GM21737 (cell line): Measurements from ENCODE around the gene RALGPS1.

Experiments used
- ATAC-seq: cut with Tn5 transposase; IDR thresholded peaks from one replicate; pipeline ENCODE4 v1.9.1; 2021; ENCODE audit warnings: mild to moderate bottlenecking, moderate library complexity; ENCODE audit not compliant: unreplicated experiment

RALGPS1 gene

DNA sequence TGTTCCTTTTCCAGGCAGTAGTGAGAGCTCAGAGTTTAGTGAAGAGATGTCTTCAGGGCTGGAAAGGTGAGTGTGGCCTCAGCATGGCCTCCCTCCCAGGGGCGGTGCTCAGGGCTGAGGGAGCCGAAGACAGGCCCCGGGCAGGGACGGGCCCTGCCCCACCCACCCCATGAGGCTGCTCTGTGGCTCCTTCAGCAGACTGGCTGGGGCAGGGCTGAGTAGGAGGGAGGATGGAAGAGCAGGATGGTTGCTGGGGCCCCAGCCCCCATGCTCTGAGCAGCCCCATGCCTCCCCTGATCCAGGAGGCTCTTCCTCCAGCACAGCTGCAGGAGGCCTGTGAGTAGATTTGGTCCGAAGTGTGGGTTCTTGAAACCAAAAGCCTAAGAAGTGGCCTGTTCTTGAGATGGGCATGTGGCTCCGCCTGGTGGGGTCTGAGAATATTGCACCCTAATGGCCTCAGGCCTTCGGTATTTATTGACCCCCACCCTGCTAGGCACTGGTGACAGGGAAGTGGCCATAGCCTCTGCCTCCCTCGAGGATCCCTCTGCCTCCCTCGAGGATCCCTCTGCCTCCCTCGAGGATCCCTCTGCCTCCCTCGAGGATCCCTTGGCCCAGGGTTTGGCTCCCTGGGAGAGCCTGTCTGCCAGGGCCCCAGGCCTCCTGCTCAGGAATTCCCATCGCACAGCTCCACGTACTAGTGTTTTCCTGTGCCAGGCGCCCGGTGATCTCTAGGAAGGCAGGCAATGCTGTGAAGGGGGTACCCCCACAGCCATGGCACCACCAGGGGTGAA, 284.6 kb downstream of the RALGPS1 start:
- no peak for ATAC-seq

DNA sequence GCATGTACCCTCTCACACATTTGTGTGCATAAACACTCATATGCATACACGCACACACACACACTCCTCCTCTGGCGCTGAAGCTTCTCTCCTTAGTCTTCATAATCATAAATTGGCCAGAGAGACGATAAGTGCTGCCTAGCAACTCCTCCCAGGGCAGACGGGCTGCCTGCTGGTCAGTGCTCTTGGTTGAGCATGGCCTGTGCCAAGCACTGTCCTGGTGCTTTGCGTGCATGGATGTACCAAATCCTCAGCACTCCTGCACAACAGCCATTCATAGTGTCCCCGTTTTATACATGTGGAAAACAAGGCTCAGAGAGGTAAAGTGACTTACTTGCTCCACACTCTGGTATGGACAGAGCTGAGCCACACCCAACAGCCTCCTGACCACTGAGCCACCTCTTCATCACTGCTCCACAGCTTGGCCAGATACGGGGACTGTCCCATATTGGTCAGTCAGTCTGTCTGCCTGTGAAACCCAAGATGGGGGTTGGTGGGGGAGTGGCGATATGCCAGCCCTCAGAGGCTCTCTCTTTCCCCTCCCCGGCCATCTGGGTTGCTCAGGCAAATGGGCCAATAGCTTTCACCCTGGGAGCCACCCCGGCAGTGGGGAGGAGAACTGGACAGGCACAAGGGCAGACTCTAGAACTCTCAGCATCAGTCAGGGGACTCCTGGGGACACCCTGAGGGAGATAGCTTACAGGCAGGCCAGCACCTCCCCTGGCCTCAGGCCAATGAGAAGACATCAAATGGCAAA, 285.7 kb downstream of the RALGPS1 start:
- ATAC-seq = no peak

DNA sequence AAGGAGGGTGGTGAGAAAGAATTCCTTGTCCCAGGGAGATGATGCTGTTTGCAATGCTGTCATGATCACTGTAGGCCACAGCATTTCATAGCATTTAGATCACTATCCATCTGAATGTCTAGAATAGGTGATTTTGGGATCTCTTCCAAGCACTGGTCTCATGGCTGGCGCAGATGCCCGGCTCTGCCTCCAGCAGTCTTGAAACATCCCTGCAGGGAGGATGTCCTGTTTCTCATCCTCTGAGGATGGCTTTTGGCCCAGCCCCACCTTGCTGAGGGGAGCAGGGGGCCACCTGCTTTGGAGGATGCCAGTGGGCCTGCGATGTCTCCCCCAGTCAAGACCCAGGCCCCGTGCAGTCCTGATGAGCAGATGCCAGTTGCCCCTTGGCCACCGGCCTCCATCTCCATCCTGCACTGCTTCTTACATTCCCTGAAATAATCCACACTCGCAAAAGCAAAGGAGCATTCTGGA, 286.5 kb downstream of the RALGPS1 start:
- no peak for ATAC-seq

DNA sequence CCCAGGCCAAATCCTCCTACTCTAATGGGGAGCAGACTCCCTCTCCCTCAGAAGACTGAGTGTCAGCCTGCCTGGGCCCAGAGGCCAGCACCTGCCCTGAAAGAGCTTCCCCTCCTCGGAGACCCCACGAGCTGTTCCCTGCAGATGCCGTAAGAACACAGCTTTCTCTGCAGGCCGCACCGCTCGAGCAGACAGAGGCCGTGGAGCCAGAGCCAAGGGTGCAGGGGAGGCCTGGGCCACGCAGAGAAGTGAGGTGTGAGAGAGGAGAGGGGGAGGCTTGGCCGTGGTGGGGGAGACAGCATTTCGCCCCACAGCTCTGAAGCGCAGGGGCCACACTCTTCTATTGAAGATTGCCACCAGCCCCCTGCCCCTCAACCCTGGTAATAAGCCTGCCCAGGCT, 287.1 kb downstream of the RALGPS1 start:
- no peak for ATAC-seq

DNA sequence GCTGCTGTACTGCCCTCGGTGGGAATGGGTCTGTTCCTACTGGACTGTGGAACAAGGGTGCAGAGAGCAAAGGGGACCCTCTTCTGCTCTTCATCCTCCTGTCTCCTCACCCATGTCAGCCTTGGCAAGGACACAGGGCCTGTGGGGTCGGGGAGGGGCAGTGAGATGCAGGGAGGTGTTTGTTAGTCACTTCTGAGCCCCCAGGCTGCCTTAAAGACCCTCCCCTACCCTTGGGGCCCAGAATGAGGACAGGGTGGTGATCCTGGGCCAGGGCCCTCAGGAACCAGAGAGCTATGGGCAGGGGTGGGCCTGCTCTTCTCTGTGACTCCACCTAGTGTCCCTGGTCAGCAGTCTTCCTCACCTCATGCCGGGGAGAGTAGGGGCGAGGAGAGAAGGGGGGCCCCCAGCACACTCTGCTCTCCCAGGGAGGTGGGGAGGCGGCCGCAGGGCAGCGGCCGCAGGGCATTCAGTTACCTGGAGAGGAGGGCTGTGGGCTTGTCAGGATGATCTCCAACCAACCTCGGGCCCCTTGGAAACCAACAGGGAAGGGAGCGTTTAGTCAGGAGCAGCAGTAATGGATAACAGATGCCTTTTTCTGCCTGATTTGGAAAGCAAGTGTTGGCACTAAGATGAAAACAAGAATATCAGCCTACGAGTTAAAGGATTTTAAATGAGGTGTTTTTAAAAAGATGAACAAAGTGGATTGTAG, 288.0 kb downstream of the RALGPS1 start:
- ATAC-seq = no peak

DNA sequence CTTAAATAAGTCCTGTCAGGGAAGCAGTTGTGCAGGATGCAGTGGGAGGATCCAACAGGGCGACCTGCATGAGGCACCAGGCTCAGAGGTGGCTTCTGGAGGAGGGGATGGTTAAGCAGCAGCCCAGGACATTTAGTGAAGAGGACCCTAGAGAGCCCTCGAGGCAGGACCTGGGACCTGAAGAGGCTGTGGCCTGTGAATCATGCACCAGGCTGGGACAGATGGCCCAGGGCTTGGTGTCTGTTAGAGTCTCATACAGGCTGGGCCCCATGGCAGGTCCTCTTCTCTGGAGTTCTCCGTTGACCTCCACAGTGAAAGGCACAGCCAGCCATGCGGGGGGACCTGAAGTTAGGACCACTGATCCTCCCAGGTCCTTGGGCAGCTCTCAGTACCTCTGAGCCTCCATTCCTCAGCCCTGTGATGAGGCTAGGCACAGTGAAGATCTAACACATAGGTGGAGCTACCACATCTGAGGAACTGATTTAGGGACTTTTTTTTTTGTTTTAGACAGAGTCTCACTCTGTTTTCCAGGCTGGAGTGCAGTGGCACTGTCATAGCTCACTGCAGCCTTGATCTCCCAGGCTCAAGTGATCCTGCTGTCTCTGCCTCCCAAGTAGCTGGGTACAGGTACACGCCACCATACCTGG, 289.2 kb downstream of the RALGPS1 start:
- ATAC-seq = no peak

DNA sequence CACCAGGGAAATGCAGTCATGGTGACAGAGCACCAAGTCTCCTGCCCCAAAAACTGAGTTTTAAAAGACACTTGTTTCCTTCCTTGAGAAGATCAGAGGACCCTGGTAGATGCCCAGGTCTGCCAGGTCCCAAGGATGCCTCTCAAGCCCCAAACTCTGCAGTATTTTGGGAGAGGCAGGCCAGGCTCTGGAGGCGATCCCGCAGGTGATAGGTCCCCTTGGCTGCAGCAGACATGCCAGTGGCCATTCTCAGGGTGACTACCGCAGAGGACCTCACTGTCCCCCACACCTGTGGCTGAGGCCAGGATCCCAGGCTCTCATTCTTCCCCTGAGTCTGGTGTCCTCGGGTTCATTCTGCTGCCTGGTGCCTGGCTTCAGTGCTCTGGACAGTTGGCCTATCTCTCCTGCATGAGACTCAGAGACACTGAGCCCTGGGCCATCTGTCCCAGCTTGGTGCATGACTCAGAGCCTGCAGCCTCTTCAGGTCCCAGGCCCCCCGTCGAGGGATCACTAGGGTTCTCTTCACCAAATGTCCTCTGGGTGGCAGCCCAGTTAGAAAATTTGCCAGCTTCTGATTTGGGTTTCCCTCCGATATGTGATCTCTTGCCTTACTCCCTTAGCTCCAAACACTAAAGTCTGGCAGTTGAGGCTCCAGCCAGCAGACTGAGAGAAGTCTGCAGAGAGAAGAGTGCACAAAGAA, 290.3 kb downstream of the RALGPS1 start:
- ATAC-seq = no peak

DNA sequence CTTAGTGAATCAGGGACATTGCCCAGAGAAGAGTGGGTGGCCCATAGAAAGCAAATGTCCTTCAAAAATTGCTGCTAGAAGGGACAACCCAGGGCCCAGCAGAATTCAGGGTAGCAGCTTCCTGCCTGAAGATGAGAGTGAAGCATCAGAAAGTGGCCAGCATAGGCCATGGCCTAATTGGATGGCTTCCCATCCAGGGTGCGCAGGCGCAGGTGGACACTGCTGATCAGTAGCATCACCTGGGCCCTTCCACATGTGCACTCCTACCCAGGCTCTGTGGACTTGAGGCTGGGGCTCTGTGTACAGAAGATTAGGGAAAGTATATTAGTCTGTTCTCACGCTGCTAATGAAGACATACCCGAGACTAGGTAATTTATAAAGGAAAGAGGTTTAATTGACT, 291.4 kb downstream of the RALGPS1 start:
- no peak for ATAC-seq

DNA sequence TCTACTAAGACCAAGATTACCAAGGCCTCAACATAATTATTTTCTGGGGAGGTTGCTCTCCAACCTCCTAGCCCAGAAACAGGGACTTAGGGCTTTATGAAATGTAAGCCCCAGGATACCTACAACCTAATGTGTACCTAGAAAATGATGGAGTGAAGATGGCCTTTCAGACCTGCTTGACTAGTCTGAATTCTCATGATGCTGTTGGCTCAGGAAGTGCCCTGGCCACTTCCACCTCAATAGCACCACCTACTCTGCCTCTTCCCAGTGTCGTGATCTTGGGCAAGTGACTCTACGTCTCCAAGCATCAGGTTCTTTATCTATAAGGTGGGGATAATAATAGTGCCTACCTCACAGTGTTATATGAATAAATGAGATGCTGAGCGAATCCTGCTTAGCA, 292.1 kb downstream of the RALGPS1 start:
- no peak for ATAC-seq

DNA sequence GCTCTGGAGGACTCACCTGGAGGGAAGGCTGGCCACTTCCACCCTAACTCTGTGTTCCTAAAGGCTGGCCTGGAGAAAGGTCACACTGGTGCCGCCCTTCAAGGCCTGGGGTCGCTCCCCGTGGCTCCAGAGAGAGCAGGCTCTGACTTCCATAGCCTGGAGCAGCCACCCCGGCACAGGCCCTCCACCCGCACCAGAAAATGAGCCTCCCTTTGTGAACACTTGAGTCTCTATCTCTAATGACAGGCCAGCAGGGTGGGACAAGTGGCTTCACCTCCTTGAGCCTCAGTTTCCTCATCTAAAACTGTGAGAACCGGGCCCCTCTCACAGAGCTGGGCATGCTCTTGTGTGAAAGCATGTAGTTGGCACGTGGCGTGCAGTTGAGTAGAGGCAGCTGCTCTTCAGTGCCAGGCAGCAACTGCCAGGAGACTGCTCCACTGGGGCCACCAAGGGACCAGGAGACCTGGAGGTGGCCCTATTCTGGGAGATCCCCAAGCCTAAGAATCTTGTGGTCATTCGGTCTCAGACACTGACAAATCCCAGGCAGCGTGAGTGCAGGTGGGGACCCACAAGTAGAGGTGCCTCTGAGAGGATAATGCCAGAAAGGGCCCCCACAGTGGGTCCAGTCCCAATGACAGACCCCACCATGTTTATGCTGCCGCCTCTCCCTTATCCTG, 293.3 kb downstream of the RALGPS1 start:
- ATAC-seq = no peak

DNA sequence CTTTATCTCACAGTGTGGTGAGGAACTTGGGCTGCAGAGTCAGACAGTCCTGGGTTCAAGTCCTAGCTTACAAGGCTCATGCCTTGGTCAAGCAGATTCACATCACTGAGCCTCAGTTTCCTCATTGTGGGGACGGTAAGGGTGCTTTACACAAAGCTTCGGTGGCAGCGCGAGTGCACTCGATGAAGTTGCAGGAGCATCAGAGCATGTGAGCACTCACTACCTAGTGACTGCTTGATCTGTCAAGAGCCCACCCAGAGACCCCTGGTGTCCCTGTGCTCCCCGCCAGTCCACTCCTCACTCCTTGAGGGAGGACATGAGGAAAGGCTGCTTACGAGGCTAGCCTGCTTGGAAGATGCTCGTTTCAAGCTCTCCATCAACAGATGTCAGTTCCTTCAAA, 293.8 kb downstream of the RALGPS1 start:
- ATAC-seq = no peak

DNA sequence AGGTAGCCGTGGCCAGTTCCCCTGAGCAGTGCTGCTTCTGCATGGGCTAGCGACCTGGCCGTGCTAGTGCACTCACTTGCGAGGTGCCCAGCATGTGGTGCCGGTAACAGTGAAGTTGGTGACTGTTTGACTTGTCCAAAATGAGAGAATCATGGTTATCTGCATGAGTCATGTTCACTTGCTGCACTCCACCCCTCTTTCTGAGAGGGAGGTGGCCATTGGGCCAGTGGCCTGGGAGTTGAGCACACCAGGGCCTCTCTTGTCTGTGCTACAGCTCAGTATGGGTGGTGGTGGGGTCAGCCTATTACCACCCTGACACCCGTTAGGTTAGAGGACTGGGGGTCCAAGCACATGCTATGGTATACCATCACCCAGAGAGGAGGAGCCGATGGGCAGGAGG, 294.6 kb downstream of the RALGPS1 start:
- no peak for ATAC-seq

DNA sequence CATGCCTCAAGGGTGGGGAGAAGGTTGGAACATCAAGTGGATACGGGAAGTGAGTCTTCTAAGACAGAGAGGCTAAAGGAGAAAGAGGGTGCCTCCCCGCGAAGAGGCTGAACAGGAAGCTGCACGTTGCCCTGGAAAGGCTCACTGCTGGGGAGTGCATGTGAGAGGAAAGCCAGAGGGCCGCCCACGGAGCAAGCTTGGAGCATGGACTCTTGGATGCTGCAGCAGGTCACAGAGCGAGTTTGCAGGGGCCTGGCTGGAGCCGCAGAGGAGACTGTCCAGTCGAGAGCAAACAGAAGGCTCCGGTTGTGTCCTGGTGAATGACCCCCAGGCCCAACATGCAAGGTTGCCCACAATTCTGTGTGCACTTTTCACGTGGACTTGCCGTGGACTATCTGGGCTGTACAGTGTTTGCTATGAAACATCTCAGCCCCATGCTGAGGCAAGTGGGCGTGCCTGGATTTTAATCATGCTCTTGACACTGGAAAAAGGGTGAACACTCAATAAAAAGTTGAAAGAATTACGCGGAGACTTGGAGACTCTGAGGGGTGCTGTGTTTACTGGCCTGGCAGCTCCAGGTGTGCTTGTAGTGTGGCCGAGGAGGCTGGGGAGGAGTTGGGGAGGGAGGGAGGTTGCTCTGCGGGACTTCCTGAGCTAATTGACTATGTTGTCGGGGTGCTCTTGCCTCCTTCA, 295.5 kb downstream of the RALGPS1 start:
- no peak for ATAC-seq

DNA sequence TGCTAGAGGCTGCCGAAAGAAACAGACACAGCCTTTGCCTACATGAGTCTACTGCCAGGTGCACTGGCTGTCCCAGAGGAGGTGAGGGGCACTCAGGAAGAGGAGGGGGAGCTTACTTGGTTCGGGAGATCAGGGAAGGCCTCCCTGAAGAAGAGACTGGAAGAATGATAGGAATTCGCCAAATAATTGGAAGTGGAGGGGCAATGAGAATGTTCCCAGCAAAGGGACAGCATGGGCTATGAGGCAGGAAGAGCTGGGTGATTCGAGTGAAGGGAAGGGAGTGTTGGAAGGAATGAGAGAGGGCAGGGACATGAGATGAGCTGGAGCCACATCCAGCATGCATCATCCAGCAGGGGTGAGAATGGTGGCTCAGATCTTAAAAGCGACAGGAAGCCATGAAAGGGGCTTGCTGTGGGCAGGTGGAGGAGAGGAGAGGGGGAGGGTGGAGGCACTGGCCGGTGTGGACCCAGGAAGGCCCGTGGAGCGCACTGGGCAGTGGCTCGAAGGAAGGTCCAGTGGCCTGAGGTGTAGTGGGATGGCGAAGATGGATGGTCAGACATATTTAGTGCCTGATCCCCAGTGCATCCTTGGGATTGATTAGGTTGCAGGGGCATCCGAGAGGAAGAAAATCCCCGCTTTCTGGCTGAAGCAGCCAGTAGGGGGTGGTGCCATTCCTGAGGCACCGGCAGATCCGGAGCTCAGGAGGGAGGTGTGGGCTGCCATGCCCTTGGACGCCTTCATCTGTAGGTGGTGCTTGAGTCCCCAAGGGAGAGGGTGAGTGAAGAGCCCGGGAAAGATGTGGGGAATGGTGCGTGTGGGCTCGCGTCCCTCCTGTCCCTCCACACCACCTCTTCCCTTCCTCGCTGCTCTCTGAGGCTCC, 296.5 kb downstream of the RALGPS1 start:
- ATAC-seq = no peak

DNA sequence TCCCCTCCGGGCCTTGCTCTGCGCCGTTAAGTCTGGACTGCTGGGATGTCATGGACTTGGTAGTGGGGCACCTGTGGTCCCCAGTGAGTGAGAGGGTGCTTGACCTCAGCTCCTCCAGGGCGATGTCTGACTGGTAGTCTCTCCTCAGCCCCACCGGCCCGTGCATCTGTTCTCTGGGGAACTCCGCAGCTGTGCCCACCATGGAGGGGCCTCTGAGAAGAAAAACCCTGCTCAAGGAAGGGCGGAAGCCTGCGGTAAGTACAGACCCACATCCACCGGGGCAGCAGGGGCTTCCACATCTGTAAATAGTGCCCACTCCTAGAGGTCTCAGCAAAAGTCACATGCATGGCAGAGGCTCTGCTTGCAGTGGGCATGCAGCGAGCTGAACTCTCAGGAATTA, 297.4 kb downstream of the RALGPS1 start:
- ATAC-seq = no peak

DNA sequence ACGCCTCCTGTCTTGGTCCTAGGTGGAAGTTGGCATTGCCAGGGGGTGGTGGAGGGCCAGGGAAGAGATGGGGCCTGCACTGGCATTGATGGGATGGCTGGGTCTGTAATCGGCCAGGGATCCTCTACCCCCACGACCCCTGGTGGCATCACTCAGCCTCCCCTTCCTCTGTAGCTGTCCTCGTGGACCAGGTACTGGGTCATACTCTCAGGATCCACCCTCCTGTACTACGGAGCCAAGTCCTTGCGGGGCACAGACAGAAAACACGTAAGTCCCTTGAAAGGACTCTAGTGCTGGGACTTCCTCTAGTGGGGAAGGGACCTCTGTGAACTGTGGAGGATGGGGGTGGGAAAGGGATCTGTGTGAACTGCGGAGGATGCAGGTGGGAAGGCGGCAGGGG, 297.9 kb downstream of the RALGPS1 start:
- ATAC-seq = no peak

DNA sequence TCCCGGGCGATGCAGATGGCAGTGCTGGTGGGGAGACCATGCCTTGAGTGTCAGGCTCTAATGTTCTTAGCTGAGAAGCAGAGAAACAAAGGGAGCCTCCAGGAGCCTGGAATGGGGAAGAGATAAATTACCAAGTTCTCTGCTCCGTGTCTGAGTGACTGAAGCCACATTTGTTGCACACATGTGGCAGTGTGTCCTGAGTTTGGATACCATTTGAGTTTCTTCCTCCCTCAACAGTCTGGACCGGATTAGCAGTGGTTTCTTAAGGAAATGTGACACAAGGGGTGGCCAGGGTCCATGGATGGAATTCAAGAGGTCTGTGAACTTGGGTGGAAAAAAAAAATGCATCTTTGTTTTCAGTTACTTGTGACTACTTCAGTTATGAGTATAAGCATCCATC, 299.3 kb downstream of the RALGPS1 start:
- no peak for ATAC-seq
